NCI-H1436 (cell line): ENCODE data around the gene MAN2B1.
A peak's percentile ranks its signal among the peaks of the same experiment; 100 is the strongest.

Experiments used
- DNase-seq: peaks from one replicate; lab custom pipeline; 2025; lab: John Stamatoyannopoulos, UW

The MAN2B1 gene

DNA sequence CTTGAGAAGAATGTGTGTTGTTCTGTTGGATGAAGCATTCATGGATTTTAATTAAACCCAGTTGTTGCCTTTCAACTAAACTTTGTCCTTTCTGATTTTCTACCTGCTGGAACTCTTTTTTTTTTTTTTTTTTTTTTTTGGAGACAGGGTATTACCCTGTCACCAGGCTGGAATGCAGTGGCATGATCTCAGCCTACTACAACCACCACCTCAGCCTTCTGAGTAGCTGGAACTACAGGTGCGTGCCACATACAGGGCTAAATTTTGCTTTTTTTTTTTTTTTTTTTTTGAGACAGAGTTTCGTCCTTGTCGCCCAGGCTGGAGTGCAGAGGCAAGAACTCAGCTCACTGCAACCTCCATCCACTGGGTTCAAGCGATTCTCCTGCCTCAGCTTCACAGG is 48.9 kb downstream of the MAN2B1 start:
- DNase-seq: no peak

DNA sequence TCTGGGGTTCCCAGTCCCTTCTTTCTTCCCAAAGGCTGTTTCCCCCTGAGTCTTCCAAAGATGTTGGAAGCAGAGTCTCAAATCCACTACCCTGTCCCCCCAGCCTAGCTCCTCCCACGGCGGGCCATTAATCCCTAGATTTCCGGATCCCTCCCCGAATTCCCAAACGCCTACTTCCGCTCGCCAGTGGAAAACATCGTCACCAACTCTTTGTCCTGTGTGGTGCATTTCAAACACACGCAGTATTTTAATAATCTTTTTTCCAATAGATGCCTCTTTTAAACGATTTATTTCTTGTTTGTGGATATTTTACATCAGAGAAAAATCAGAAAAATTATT is 55.2 kb downstream of the MAN2B1 start:
- no peak for DNase-seq

DNA sequence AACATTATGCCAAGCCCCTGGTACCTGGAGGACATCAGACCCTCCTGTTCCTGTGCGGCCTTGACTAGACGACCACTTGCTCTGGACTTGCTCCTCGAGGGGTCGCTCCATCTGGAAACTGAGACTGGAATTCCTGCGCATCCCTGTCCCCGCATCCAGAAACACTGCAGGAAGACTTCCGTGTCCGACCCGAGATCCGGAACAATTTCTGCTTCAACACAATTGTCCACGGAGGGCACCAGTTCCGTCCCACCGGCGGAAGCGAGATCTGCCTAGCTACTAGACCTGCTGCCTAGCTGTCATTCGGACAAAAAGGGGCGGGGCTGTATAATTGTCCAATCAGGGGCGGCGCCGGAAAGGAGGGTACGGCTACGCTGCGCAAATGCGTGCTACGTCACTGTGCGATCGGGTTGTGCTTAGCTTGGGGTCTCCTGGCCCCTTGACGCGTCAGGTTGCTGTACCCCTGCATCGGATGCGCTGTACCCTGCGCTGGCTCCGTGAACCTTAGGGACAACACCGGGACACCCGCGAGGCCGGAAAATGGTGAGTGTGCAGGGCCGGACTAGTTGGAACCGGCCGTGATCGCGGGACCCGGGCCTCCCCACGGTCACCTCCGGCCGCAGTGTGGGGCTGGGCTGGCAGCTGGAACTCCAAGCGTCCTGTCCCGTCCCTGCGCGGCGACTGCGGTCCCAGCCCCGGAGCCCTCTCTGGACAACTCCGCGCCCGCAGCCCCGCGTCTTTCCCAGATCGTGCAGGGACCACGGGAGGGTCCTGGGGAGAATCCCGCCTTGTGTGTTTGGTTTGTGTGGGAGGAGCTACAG is 55.8 kb downstream of the MAN2B1 start, which contains the start of the genes ZNF490 and ZNF791:
Gene ZNF490, minus strand, starts transcription at position 274 of the 821 bp plus-strand sequence. Its CDS starts 133 bp downstream, at position 141.
Gene ZNF791, plus strand, starts transcription at position 381 of the 821 bp plus-strand sequence. Its CDS starts 160 bp downstream, at position 541.
- DNase-seq: peak; percentile 98

- DNase-seq: no peak
Observed at GRCh38 chr19:12607631-12608030, 58.9 kb downstream of the MAN2B1 start.

DNA sequence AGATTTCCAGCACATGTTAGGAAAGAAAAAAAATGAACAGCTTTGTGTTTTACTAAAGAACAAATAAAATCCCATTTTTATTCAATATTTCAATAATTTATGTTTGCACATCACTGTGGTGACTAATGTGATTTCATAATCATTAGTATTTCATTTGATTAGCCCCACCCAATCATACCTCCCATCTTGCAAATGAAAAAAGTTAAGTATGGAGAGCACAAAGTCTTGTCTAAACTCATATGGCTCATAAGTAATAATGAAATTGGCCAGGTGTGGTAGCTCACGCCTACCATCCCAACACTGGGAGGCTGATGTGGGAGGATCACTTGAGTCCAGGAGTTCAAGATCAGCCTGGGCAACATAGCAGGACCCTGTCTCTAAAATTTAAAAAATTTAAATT is 59.7 kb downstream of the MAN2B1 start:
- DNase-seq: no peak

GRCh38 chr19:12603714-12604113 is 62.8 kb downstream of the MAN2B1 start:
- no peak for DNase-seq

GRCh38 chr19:12597594-12597993 is 68.9 kb downstream of the MAN2B1 start:
- DNase-seq: no peak

DNA sequence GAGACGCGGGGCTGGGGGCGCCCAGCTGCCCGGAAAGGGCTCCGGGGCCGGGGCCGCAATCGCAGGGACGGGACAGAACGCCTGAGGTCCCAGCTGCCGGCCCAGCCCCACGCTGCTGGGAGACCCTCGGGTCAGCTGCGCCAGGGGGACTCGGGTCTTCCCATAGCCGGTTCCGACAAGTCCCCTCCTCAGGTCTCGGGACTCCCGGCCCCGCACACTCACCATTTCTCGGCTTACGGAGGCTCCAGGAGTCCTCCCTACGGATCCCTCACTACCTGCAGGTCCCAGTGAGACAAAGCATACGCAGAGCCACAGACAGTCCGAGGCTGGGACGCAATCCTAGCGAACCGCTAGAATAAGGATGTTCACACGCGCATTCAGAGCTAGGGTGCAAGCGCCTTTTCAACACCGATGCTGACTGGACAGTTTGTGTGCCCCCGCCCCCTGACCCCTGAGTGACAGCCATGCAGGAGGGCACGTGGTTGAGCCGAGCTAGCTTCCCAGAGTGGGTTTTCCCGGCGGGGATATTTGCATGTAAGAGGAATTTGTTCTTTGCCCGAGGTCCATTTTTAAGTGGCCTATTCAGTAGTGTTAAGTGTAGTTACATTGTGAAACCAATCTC is 69.5 kb downstream of the MAN2B1 start:
- no peak for DNase-seq
